IMR-90 (cell line): ENCODE measurements around the gene PACS1.

Source experiments
- BHLHE40 ChIP-seq: fragments of 150-350 bp; IDR thresholded peaks from 2 replicates; pipeline ENCODE4 v1.6.1; 2016; ENCODE audit warnings: mild to moderate bottlenecking, low read depth, low read length
- CEBPB ChIP-seq: IDR thresholded peaks from 2 replicates; pipeline ENCODE4 v1.6.1; 2012; ENCODE audit warnings: low read depth, low read length, improper control_type of control experiment
- POLR2A ChIP-seq: IDR thresholded peaks from 2 replicates; pipeline ENCODE4 v1.6.1; 2012; ENCODE audit warnings: mild to moderate bottlenecking, low read depth, low read length
- RAD21 ChIP-seq: IDR thresholded peaks from 2 replicates; pipeline ENCODE4 v1.6.1; 2012; ENCODE audit warnings: low read length, improper control_type of control experiment
- TF ChIP-seq, protein P1 (sequence below): conservative IDR thresholded peaks from 2 replicates; pipeline ENCODE4 v1.5.1; 2012; ENCODE audit warnings: mild to moderate bottlenecking, low read depth, low read length, improper control_type of control experiment
- TF ChIP-seq, protein P2 (sequence below): fragments of 150-350 bp; IDR thresholded peaks from 2 replicates; pipeline ENCODE4 v1.6.1; 2017; ENCODE audit warnings: mild to moderate bottlenecking, antibody characterized with exemption, low read length, low read depth

DNA sequence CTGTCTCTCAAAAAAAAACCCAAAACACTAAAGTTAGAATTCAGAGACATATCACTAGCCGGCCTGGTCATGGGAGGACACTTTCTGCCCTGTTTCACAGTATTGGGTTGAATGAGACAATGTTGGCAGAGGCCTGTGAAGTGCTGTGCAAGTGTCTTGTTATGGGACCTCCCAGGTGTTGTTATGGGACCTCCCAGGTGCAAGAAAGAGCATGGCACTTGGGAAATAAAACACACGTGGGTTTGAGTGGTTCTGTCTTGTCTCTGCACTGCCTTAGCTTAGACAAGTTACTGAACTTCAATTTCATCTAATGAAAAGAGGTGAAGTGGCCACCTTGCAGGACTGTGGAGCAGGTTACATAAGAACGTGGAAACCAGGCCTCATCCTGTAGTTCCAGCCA lies 169.4 kb downstream of the PACS1 start:
- TF ChIP-seq RAD21, result no peak
- TF ChIP-seq, protein P1, sequence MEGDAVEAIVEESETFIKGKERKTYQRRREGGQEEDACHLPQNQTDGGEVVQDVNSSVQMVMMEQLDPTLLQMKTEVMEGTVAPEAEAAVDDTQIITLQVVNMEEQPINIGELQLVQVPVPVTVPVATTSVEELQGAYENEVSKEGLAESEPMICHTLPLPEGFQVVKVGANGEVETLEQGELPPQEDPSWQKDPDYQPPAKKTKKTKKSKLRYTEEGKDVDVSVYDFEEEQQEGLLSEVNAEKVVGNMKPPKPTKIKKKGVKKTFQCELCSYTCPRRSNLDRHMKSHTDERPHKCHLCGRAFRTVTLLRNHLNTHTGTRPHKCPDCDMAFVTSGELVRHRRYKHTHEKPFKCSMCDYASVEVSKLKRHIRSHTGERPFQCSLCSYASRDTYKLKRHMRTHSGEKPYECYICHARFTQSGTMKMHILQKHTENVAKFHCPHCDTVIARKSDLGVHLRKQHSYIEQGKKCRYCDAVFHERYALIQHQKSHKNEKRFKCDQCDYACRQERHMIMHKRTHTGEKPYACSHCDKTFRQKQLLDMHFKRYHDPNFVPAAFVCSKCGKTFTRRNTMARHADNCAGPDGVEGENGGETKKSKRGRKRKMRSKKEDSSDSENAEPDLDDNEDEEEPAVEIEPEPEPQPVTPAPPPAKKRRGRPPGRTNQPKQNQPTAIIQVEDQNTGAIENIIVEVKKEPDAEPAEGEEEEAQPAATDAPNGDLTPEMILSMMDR, result no peak
- TF ChIP-seq POLR2A, result no peak
- no peak for TF ChIP-seq BHLHE40
- no peak for TF ChIP-seq CEBPB
- TF ChIP-seq, protein P2, sequence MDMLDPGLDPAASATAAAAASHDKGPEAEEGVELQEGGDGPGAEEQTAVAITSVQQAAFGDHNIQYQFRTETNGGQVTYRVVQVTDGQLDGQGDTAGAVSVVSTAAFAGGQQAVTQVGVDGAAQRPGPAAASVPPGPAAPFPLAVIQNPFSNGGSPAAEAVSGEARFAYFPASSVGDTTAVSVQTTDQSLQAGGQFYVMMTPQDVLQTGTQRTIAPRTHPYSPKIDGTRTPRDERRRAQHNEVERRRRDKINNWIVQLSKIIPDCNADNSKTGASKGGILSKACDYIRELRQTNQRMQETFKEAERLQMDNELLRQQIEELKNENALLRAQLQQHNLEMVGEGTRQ, result no peak
